ENCODE measurements around the gene VASH1. TPM values are rescaled to one million over a fixed set of nuclear protein-coding genes. Genes with fewer than 3 reads are reported as not detected.
A peak's percentile ranks its signal among the peaks of the same experiment; 100 is the strongest.

The VASH1 gene
- total RNA-seq, 1 donor from 2014 or later = 10.3 TPM

- Mint-ChIP-seq H3K9me3 (no peaks in the 10 kb centered on the region), H3K27ac (peak overlapping the region; percentile 1), H3K36me3 (no peaks in the 10 kb centered on the region), H3K27me3 (ENCODE audit: insufficient read depth, low read depth) (peaks cover 3% of the 10 kb centered on the region), H3K4me1 (peaks cover 11% of the 10 kb centered on the region), H3K4me3 (no peak overlapping the region)
- Histone ChIP-seq H2AFZ (replicated peaks) (no peak overlapping the region), H3K4me3 (no peak overlapping the region), H3K9me3 (ENCODE audit: low read depth) (no peaks in the 10 kb centered on the region), H3K36me3 (no peaks in the 10 kb centered on the region), H3K79me2 (ENCODE audit: low read depth) (no peaks in the 10 kb centered on the region), H3K4me2 (no peak overlapping the region), H4K20me1 (ENCODE audit: low read depth) (no peaks in the 10 kb centered on the region), H3K9ac (no peak overlapping the region), H3K27me3 (peaks cover 31% of the 10 kb centered on the region), H3F3A (ENCODE audit: low read depth) (no peaks in the 10 kb centered on the region), H3K27ac (no peak overlapping the region), H3K4me1 (no peaks in the 10 kb centered on the region)
- peak; percentile 1 for DNase-seq (ENCODE audit: low spot score)
- TF ChIP-seq EZH2 (IDR thresholded peaks at IDR 0.05) = no peak
- TF ChIP-seq EZH2phosphoT487 (IDR thresholded peaks at IDR 0.05) = no peak
- TF ChIP-seq CTCF (IDR thresholded peaks at IDR 0.05) = no peak
Measured at GRCh38 chr14:76756371-76756750, 4.9 kb upstream of the VASH1 start.

- no peaks in the 10 kb centered on the region for H3K36me3 ChIP-seq
- no peak overlapping the region for H3K27ac ChIP-seq
- peaks cover 7% of the 10 kb centered on the region for H3K27me3 Mint-ChIP-seq (ENCODE audit: insufficient read depth, low read depth)
- H3K79me2 ChIP-seq (ENCODE audit: low read depth) = no peaks in the 10 kb centered on the region
- no peaks in the 10 kb centered on the region for H3F3A ChIP-seq (ENCODE audit: low read depth)
- peaks cover 6% of the 10 kb centered on the region for H4K20me1 ChIP-seq (ENCODE audit: low read depth)
- no peak overlapping the region for H3K9ac ChIP-seq
- TF ChIP-seq EZH2 (IDR thresholded peaks at IDR 0.05) (no peak), CTCF (IDR thresholded peaks at IDR 0.05) (no peak), EZH2phosphoT487 (IDR thresholded peaks at IDR 0.05) (no peak)
- peaks cover 62% of the 10 kb centered on the region for H3K27me3 ChIP-seq
- no peak for DNase-seq (ENCODE audit: low spot score)
- H2AFZ ChIP-seq (replicated peaks) = no peak overlapping the region
- peaks cover 1% of the 10 kb centered on the region for H3K36me3 Mint-ChIP-seq
- H3K9me3 Mint-ChIP-seq = no peaks in the 10 kb centered on the region
- peaks cover 7% of the 10 kb centered on the region for H3K4me1 ChIP-seq
- no peak overlapping the region for H3K4me3 ChIP-seq
- H3K4me1 Mint-ChIP-seq = peaks cover 34% of the 10 kb centered on the region
- H3K9me3 ChIP-seq (ENCODE audit: low read depth) = no peaks in the 10 kb centered on the region
- no peak overlapping the region for H3K4me2 ChIP-seq
- no peak overlapping the region for H3K27ac Mint-ChIP-seq
- H3K4me3 Mint-ChIP-seq = no peak overlapping the region
Measured at GRCh38 chr14:76759589-76759988, 1.7 kb upstream of the VASH1 start.

GRCh38 chr14:76760331-76761135 lies 735 bp upstream of the VASH1 start:
- Mint-ChIP-seq H3K4me3 (peak overlapping the region; percentile 87), H3K9me3 (no peaks in the 10 kb centered on the region), H3K27me3 (ENCODE audit: insufficient read depth, low read depth) (peaks cover 7% of the 10 kb centered on the region), H3K27ac (peak overlapping the region; percentile 86), H3K4me1 (peaks cover 38% of the 10 kb centered on the region), H3K36me3 (peaks cover 5% of the 10 kb centered on the region)
- Histone ChIP-seq H3K27ac (no peak overlapping the region), H3K9me3 (ENCODE audit: low read depth) (no peaks in the 10 kb centered on the region), H3K27me3 (peaks cover 62% of the 10 kb centered on the region), H3K4me3 (peak overlapping the region; percentile 67), H2AFZ (replicated peaks) (peak overlapping the region; percentile 99), H3K9ac (no peak overlapping the region), H4K20me1 (ENCODE audit: low read depth) (peaks cover 6% of the 10 kb centered on the region), H3K4me1 (peaks cover 7% of the 10 kb centered on the region), H3K36me3 (no peaks in the 10 kb centered on the region), H3K4me2 (peak overlapping the region; percentile 99), H3K79me2 (ENCODE audit: low read depth) (no peaks in the 10 kb centered on the region), H3F3A (ENCODE audit: low read depth) (no peaks in the 10 kb centered on the region)
- TF ChIP-seq CTCF (IDR thresholded peaks at IDR 0.05) = no peak
- no peak for TF ChIP-seq EZH2phosphoT487 (IDR thresholded peaks at IDR 0.05)
- no peak for TF ChIP-seq EZH2 (IDR thresholded peaks at IDR 0.05)
- DNase-seq (ENCODE audit: low spot score) = no peak
